ENCODE results near the gene PAX8. TPM values are rescaled to one million over a fixed set of nuclear protein-coding genes. Genes with fewer than 3 reads are reported as not detected.

Gene PAX8
- total and polyA plus RNA-seq, 10 of the 15 experiments (the other 5 are each of a cell fraction or from before 2014, with no cell fraction given): 0.16 to 2.5 (median 0.97) TPM

DNA sequence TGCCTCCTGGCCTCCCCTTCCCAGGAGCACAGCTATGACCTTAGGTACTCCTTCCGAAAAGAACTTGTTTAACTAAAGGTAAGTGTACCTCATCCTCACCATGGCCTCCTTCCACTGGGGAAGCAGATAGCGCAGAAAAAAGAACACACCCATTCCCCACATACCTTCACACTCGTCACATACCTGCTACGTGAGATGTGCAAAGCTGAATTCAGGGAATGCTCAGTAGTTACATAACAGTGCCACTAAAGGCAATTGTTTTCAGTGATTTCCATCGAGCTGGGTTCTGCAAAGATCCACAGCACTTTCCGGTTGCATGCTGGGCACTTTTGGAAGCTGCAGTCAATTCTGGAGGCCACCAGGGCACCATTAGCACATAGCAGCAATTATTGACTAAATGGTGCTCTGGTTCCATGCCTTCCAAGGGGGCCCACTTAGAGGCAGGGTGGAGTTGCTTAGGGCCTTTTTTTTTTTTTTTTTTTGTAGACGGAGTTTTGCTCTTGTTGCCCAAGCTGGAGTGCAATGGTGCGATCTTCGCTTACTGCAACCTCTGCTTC is 41.0 kb downstream of the PAX8 start:
- H3K79me2 ChIP-seq (ENCODE audit: control insufficient read depth, insufficient read depth, low read length): peaks cover 15% of the 10 kb centered on the region
- POLR2A ChIA-PET: interaction anchor here (1.2 to 1.3 kb wide), 2 partner anchors 13 to 139 kb away, joined by 3 to 4 read pairs; no protein-coding TSS in a partner anchor
- H3K9ac ChIP-seq (ENCODE audit: control insufficient read depth, insufficient read depth, low read length): no peak overlapping the region
- DNase-seq (ENCODE audit: low read depth, low spot score): no peak
- H3K36me3 ChIP-seq (ENCODE audit: control insufficient read depth in 2 of 2, insufficient read depth in 2 of 2, low read length in 1 of 2): peaks cover 0 to 5% of the 10 kb centered on the region in 2 experiments; a peak in 2 of 4 replicates
- peaks cover 2% of the 10 kb centered on the region; the same call in 1 of the 2 replicates for H3K4me1 ChIP-seq (ENCODE audit: control insufficient read depth, insufficient read depth, low read length)
- 60% methylated on average over 9 of the region's 9 CpGs for WGBS (ENCODE audit: insufficient coverage, insufficient replicate concordance, low lambda C conversion rate, missing lambda C conversion rate)
- FAIRE-seq: no peak
- H3K4me2 ChIP-seq (ENCODE audit: control insufficient read depth, insufficient read depth): peak overlapping the region; percentile 11
- SMC1A ChIA-PET (ENCODE audit: uncharacterized antibody, unreplicated experiment): interaction anchor here (1.2 to 1.6 kb wide), 2 partner anchors 34 to 100 kb away, joined by 4 read pairs; no protein-coding TSS in a partner anchor
- RAD21 ChIA-PET (ENCODE audit: unreplicated experiment): no interaction called here
- in situ Hi-C loops (cut with MboI) (no loop called here), intact Hi-C loops (cut with micrococcal nuclease; ENCODE audit: unreplicated experiment) (no loop called here)
- no peak overlapping the region for H3K27ac ChIP-seq (ENCODE audit: control insufficient read depth, insufficient read depth)
- 0 out of 2 replicates have a peak overlapping the region, but pooled peaks have one; percentile 62 for H3K4me3 ChIP-seq
- H3K27me3 ChIP-seq (replicated peaks in 1 of 2; ENCODE audit: control insufficient read depth in 2 of 2, insufficient read depth in 2 of 2, low read length in 1 of 2): no peaks in the 10 kb centered on the region; a peak in 1 of 4 replicates
- TF ChIP-seq BMI1 (IDR thresholded peaks at IDR 0.05; ENCODE audit: borderline replicate concordance) (no peak), RB1 (IDR thresholded peaks at IDR 0.05; ENCODE audit: borderline replicate concordance) (no peak), PRDM15 (CRISPR knock-in tag; IDR thresholded peaks at IDR 0.05) (no peak), ZSCAN29 (IDR thresholded peaks at IDR 0.05) (no peak)
- CTCF ChIA-PET: interaction anchor here (0.9 to 4.3 kb wide), 4 partner anchors 12 to 155 kb away, joined by 3 to 37 read pairs (median 4); no protein-coding TSS in a partner anchor
- TSS peak; percentile 34 for BruUV-seq (replicated peaks)
- no peak for ATAC-seq
- no peak overlapping the region for H2AFZ ChIP-seq (ENCODE audit: control insufficient read depth, low read depth, low read length)
- H4K20me1 ChIP-seq (ENCODE audit: control insufficient read depth, insufficient read depth): no peaks in the 10 kb centered on the region
- no peaks in the 10 kb centered on the region for H3K9me3 ChIP-seq (replicated peaks; ENCODE audit: control insufficient read depth, insufficient read depth, low read length)

All from GM12878 (cell line).